ENCODE measurements around the gene RAB12.

DNA sequence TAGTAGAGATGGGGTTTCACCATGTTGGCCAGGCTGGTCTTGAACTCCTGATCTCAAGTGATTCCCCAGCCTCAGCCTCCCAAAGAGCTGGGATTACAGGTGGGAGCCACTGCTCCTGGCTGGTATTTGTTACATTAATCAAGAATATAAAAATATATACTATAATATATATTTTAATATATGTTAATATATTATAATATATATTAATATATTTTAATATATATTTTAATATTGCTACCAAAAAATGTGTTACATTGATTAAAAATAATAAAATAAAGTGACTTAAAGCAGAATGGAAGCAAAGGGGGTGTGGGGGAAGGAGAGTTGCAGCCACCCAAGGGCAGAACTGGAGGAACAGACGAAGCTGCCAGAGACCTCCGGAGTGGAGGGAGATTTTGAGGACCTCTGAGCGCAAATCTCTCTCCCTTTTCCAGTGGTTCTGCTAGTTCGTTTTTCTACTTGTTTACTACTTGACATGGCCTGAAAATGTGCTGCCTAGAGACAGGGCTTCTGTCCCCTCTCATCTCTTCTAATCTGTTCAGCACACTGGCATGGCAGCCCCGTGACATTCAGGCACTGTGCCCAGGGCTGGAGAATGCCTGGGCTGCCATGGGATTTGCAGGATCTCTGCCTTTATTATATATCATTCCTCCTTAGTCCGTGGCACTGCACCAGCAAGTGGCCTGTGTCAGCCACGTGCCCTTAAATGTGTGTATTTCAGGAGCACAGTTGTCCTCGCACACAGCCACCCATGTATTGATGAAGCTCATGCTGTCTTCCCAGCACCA lies 47.9 kb upstream of the RAB12 start:
- no peak for TF ChIP-seq EZH2phosphoT487 (IDR thresholded peaks at IDR 0.05; ENCODE audit: borderline replicate concordance, low read length)
- TF ChIP-seq, protein P1, sequence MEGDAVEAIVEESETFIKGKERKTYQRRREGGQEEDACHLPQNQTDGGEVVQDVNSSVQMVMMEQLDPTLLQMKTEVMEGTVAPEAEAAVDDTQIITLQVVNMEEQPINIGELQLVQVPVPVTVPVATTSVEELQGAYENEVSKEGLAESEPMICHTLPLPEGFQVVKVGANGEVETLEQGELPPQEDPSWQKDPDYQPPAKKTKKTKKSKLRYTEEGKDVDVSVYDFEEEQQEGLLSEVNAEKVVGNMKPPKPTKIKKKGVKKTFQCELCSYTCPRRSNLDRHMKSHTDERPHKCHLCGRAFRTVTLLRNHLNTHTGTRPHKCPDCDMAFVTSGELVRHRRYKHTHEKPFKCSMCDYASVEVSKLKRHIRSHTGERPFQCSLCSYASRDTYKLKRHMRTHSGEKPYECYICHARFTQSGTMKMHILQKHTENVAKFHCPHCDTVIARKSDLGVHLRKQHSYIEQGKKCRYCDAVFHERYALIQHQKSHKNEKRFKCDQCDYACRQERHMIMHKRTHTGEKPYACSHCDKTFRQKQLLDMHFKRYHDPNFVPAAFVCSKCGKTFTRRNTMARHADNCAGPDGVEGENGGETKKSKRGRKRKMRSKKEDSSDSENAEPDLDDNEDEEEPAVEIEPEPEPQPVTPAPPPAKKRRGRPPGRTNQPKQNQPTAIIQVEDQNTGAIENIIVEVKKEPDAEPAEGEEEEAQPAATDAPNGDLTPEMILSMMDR (IDR thresholded peaks at IDR 0.05; ENCODE audit: low read depth, low read length, poor library complexity, severe bottlenecking), result no peak

Measured in DOHH2 (cell line).